Embryonic facial prominence (tissue), 1 donor: Measurements from ENCODE around the gene BRD3.

Experiments
- DNase-seq: peaks from one replicate; pipeline ENCODE4 v3.0.0-alpha.2; 2016; ENCODE audit errors: extremely low spot score

The BRD3 gene

GRCh38 chr9:134039386-134040175 lies 28.2 kb downstream of the BRD3 start:
- no peak for DNase-seq

GRCh38 chr9:134037641-134038040 lies 30.2 kb downstream of the BRD3 start:
- DNase-seq, result no peak

GRCh38 chr9:134036130-134036529 lies 31.7 kb downstream of the BRD3 start:
- no peak for DNase-seq

- DNase-seq, result no peak
Measured at GRCh38 chr9:134035041-134036039, 32.5 kb downstream of the BRD3 start.

- no peak for DNase-seq
Measured at GRCh38 chr9:134034215-134035040, 33.4 kb downstream of the BRD3 start.

- no peak for DNase-seq
Measured at GRCh38 chr9:134033516-134034214, 34.2 kb downstream of the BRD3 start.

GRCh38 chr9:134032456-134033222 lies 35.2 kb downstream of the BRD3 start:
- DNase-seq, result no peak

- no peak for DNase-seq
Measured at GRCh38 chr9:134031783-134032182, 36.0 kb downstream of the BRD3 start.

GRCh38 chr9:134030821-134031470 lies 36.9 kb downstream of the BRD3 start:
- DNase-seq, result no peak

GRCh38 chr9:134029248-134030226 lies 38.3 kb downstream of the BRD3 start:
- no peak for DNase-seq

- no peak for DNase-seq
Measured at GRCh38 chr9:134028575-134029247, 39.1 kb downstream of the BRD3 start.

GRCh38 chr9:134028076-134028475 lies 39.8 kb downstream of the BRD3 start:
- DNase-seq, result no peak

- DNase-seq, result no peak
Measured at GRCh38 chr9:134027561-134027960, 40.3 kb downstream of the BRD3 start.

GRCh38 chr9:134026981-134027380 lies 40.8 kb downstream of the BRD3 start:
- no peak for DNase-seq

GRCh38 chr9:134026581-134026980 lies 41.2 kb downstream of the BRD3 start:
- no peak for DNase-seq

- DNase-seq, result no peak
Measured at GRCh38 chr9:134025606-134026541, 42.0 kb downstream of the BRD3 start.
